Ramos (cell line): Measurements from ENCODE around the gene SPRYD3.
"Not testable (repeated sequence)": the region's sequence is repeated elsewhere in the genome, so short reads cannot be mapped to it uniquely, and the experiment has no call there.

Experiments used
- in situ Hi-C: fragments of 300-500 bp; cut with MboI; formaldehyde crosslinking; loops from one replicate; pipeline ENCODE4 v1.14.3; 2022; ENCODE audit warnings: low sequenced_read_pairs; ENCODE audit not compliant: unreplicated experiment

The SPRYD3 gene

GRCh38 chr12:53079226-53080117 lies at the start of gene SPRYD3:
SPRYD3 (minus strand) TSS chr12:53079390; CDS start chr12:53079333, 57 bp downstream.
- in situ Hi-C loops = no loop called here

GRCh38 chr12:53127169-53127568 lies 48.0 kb upstream of the SPRYD3 start:
- in situ Hi-C loops = no loop called here

- in situ Hi-C loops = no loop called here
Measured at GRCh38 chr12:53124352-53124723, 45.1 kb upstream of the SPRYD3 start.

GRCh38 chr12:53123578-53124351 lies 44.6 kb upstream of the SPRYD3 start:
- in situ Hi-C loops = no loop called here

GRCh38 chr12:53122961-53123468 lies 43.8 kb upstream of the SPRYD3 start:
- in situ Hi-C loops = no loop called here

GRCh38 chr12:53120685-53121525 lies 41.7 kb upstream of the SPRYD3 start:
- in situ Hi-C loops = no loop called here

- in situ Hi-C loops = no loop called here
Measured at GRCh38 chr12:53118751-53119300, 39.6 kb upstream of the SPRYD3 start.

- in situ Hi-C loops = no loop called here
Measured at GRCh38 chr12:53115891-53116648, 36.9 kb upstream of the SPRYD3 start.

GRCh38 chr12:53115112-53115890 lies 36.1 kb upstream of the SPRYD3 start:
- in situ Hi-C loops = no loop called here

GRCh38 chr12:53113951-53114350 lies 34.8 kb upstream of the SPRYD3 start:
- in situ Hi-C loops = no loop called here

- in situ Hi-C loops = no loop called here
Measured at GRCh38 chr12:53113136-53113705, 34.0 kb upstream of the SPRYD3 start.

GRCh38 chr12:53112431-53112830 lies 33.2 kb upstream of the SPRYD3 start:
- in situ Hi-C loops = not testable (repeated sequence)

GRCh38 chr12:53107122-53107521 lies 27.9 kb upstream of the SPRYD3 start:
- in situ Hi-C loops = no loop called here

- in situ Hi-C loops = no loop called here
Measured at GRCh38 chr12:53105712-53106439, 26.7 kb upstream of the SPRYD3 start.

- in situ Hi-C loops = no loop called here
Measured at GRCh38 chr12:53105256-53105655, 26.1 kb upstream of the SPRYD3 start.

- in situ Hi-C loops = loop anchor here (5.0 kb wide), 1 partner anchor 37 kb away; no protein-coding TSS in a partner anchor
Measured at GRCh38 chr12:53103860-53104305, 24.7 kb upstream of the SPRYD3 start.
